HEK293 (cell line): ENCODE measurements around the gene COLQ.

Experiments used
- ATF2 ChIP-seq: fragments of 450-650 bp; formaldehyde crosslinking; IDR thresholded peaks from 2 replicates; pipeline ENCODE4 v1.5.1; 2016; ENCODE audit warnings: missing biosample characterization, missing genetic modification characterization, low read depth
- EGR2 ChIP-seq: fragments of 450-650 bp; formaldehyde crosslinking; IDR thresholded peaks from 2 replicates; pipeline ENCODE4 v1.5.1; 2016; ENCODE audit warnings: low read depth, missing biosample characterization, missing genetic modification characterization
- GLIS1 ChIP-seq: fragments of 450-650 bp; formaldehyde crosslinking; IDR thresholded peaks from 2 replicates; pipeline ENCODE4 v1.5.1; 2016; ENCODE audit warnings: missing biosample characterization, missing genetic modification characterization
- HOXA7 ChIP-seq: sonication (generic); formaldehyde crosslinking; IDR thresholded peaks from 2 replicates; pipeline ENCODE4 v1.8.1; 2022; ENCODE audit warnings: missing genetic modification reagents, borderline replicate concordance
- KLF1 ChIP-seq: fragments of 450-650 bp; formaldehyde crosslinking; IDR thresholded peaks from 2 replicates; pipeline ENCODE4 v1.5.1; 2016; ENCODE audit warnings: missing biosample characterization, missing genetic modification characterization
- KLF10 ChIP-seq: fragments of 450-650 bp; IDR thresholded peaks from 2 replicates; pipeline ENCODE4 v1.5.1; 2018; ENCODE audit warnings: missing biosample characterization, mild to moderate bottlenecking, missing genetic modification characterization
- RBAK ChIP-seq: fragments of 450-650 bp; formaldehyde crosslinking; IDR thresholded peaks from 2 replicates; pipeline ENCODE4 v1.5.1; 2016; ENCODE audit warnings: missing biosample characterization, missing genetic modification characterization
- SP3 ChIP-seq: fragments of 450-650 bp; formaldehyde crosslinking; IDR thresholded peaks from 2 replicates; pipeline ENCODE4 v1.5.1; 2016; ENCODE audit warnings: missing biosample characterization, missing genetic modification characterization
- TCF7L2 ChIP-seq: IDR thresholded peaks from 2 replicates; pipeline ENCODE4 v1.6.1; 2011; ENCODE audit warnings: low read depth, mild to moderate bottlenecking, inconsistent platforms, low read length, moderate library complexity, borderline replicate concordance
- YY2 ChIP-seq: fragments of 450-650 bp; formaldehyde crosslinking; IDR thresholded peaks from 2 replicates; pipeline ENCODE4 v1.5.1; 2016; ENCODE audit warnings: missing biosample characterization, missing genetic modification characterization
- ZBTB26 ChIP-seq: fragments of 450-650 bp; formaldehyde crosslinking; optimal IDR thresholded peaks from 2 replicates; pipeline ENCODE3; 2016; ENCODE audit warnings: missing biosample characterization, mild to moderate bottlenecking, missing genetic modification characterization
- ZBTB6 ChIP-seq: fragments of 450-650 bp; formaldehyde crosslinking; IDR thresholded peaks from 2 replicates; pipeline ENCODE4 v1.5.1; 2017; ENCODE audit warnings: missing biosample characterization, missing genetic modification characterization
- ZFHX2 ChIP-seq: fragments of 450-650 bp; formaldehyde crosslinking; conservative IDR thresholded peaks from 2 replicates; pipeline ENCODE4 v1.5.1; 2016; ENCODE audit warnings: missing biosample characterization, missing genetic modification characterization
- ZNF10 ChIP-seq: fragments of 450-650 bp; formaldehyde crosslinking; IDR thresholded peaks from 2 replicates; pipeline ENCODE4 v1.5.1; 2017; ENCODE audit warnings: missing biosample characterization, missing genetic modification characterization
- ZNF184 ChIP-seq: fragments of 450-650 bp; IDR thresholded peaks from 2 replicates; pipeline ENCODE4 v1.5.1; 2018; ENCODE audit warnings: missing biosample characterization, mild to moderate bottlenecking, missing genetic modification characterization
- ZNF202 ChIP-seq: fragments of 450-650 bp; formaldehyde crosslinking; IDR thresholded peaks from 2 replicates; pipeline ENCODE4 v1.5.1; 2016; ENCODE audit warnings: missing biosample characterization, missing genetic modification characterization, borderline replicate concordance
- ZNF324 ChIP-seq: fragments of 450-650 bp; formaldehyde crosslinking; IDR thresholded peaks from 2 replicates; pipeline ENCODE4 v1.5.1; 2016; ENCODE audit warnings: missing biosample characterization, missing genetic modification characterization
- ZNF335 ChIP-seq: fragments of 450-650 bp; formaldehyde crosslinking; conservative IDR thresholded peaks from 2 replicates; pipeline ENCODE4 v1.5.1; 2016; ENCODE audit warnings: missing biosample characterization, missing genetic modification characterization
- ZNF518A ChIP-seq: fragments of 450-650 bp; formaldehyde crosslinking; conservative IDR thresholded peaks from 2 replicates; pipeline ENCODE4 v1.5.1; 2016; ENCODE audit warnings: low read depth, missing biosample characterization, missing genetic modification characterization
- ZNF580 ChIP-seq: fragments of 450-650 bp; formaldehyde crosslinking; IDR thresholded peaks from 2 replicates; pipeline ENCODE4 v1.5.1; 2016; ENCODE audit warnings: missing biosample characterization, missing genetic modification characterization
- ZNF585B ChIP-seq: fragments of 450-650 bp; formaldehyde crosslinking; IDR thresholded peaks from 2 replicates; pipeline ENCODE4 v1.5.1; 2016; ENCODE audit warnings: missing biosample characterization, missing genetic modification characterization
- ZXDB ChIP-seq: fragments of 450-650 bp; formaldehyde crosslinking; IDR thresholded peaks from 2 replicates; pipeline ENCODE4 v1.5.1; 2016; ENCODE audit warnings: missing biosample characterization, missing genetic modification characterization
- TF ChIP-seq, protein P1 (sequence below): fragments of 450-650 bp; formaldehyde crosslinking; IDR thresholded peaks from 2 replicates; pipeline ENCODE4 v1.5.1; 2016; ENCODE audit warnings: missing biosample characterization, missing genetic modification characterization
- TF ChIP-seq, protein P2 (sequence below): fragments of 450-650 bp; formaldehyde crosslinking; IDR thresholded peaks from 2 replicates; pipeline ENCODE4 v1.5.1; 2016; ENCODE audit warnings: missing biosample characterization, missing genetic modification characterization

Gene COLQ

DNA sequence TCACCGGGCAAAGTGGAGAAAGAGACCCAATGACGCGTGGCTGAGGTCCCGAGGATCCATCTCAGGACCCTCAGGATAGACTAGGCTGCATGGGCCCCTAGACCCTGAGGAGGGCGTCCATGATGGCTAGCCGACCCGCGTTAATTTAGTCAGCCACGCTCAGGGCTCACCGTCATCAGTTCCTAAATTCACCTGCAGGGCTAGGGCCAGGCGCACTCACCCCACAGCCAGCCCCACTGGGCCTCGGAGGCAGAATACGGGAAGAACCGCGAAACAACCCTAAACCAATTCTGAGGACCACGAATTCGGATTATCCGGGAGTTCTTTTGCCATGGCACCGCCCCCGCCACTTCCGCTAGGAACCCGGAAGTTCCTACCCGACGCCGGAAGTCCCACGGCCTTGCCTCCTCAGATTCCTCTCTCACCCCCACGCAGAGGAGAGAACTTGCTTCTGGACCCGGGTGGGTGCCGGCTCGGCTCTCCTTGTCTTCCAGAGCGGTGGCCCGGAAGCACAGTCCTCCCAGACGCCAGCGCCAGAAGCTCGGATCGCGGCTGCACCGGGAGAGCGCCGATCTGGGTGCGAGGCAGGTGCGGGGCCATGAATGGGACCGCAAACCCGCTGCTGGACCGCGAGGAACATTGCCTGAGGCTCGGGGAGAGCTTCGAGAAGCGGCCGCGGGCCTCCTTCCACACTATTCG is 94.2 kb downstream of the COLQ start, which contains the start of the genes EAF1 and METTL6 (continued):
- TF ChIP-seq, protein P1, sequence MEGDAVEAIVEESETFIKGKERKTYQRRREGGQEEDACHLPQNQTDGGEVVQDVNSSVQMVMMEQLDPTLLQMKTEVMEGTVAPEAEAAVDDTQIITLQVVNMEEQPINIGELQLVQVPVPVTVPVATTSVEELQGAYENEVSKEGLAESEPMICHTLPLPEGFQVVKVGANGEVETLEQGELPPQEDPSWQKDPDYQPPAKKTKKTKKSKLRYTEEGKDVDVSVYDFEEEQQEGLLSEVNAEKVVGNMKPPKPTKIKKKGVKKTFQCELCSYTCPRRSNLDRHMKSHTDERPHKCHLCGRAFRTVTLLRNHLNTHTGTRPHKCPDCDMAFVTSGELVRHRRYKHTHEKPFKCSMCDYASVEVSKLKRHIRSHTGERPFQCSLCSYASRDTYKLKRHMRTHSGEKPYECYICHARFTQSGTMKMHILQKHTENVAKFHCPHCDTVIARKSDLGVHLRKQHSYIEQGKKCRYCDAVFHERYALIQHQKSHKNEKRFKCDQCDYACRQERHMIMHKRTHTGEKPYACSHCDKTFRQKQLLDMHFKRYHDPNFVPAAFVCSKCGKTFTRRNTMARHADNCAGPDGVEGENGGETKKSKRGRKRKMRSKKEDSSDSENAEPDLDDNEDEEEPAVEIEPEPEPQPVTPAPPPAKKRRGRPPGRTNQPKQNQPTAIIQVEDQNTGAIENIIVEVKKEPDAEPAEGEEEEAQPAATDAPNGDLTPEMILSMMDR (tag by site-specific recombination), result peak; percentile 49; the same call in 1 of the 2 replicates
- TF ChIP-seq SP3 (tag by site-specific recombination), result peak; percentile 61
- TF ChIP-seq, protein P2, sequence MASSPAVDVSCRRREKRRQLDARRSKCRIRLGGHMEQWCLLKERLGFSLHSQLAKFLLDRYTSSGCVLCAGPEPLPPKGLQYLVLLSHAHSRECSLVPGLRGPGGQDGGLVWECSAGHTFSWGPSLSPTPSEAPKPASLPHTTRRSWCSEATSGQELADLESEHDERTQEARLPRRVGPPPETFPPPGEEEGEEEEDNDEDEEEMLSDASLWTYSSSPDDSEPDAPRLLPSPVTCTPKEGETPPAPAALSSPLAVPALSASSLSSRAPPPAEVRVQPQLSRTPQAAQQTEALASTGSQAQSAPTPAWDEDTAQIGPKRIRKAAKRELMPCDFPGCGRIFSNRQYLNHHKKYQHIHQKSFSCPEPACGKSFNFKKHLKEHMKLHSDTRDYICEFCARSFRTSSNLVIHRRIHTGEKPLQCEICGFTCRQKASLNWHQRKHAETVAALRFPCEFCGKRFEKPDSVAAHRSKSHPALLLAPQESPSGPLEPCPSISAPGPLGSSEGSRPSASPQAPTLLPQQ (tag by site-specific recombination), result 0 out of 2 replicates have a peak, but pooled peaks have one; percentile 18
- TF ChIP-seq ZNF10, result no peak
- no peak for TF ChIP-seq RBAK (tag by site-specific recombination)
- 0 out of 2 replicates have a peak, but pooled peaks have one; percentile 1 for TF ChIP-seq ATF2
- TF ChIP-seq ZBTB6 (tag by site-specific recombination), result no peak
- TF ChIP-seq KLF1 (tag by site-specific recombination), result 0 out of 2 replicates have a peak, but pooled peaks have one; percentile 15
- peak; percentile 78 for TF ChIP-seq ZFHX2
- peak; percentile 58 for TF ChIP-seq ZXDB (tag by site-specific recombination)
- no peak for TF ChIP-seq ZNF202 (tag by site-specific recombination)
- peak; percentile 94 for TF ChIP-seq ZNF518A (tag by site-specific recombination)
- TF ChIP-seq KLF10 (tag by site-specific recombination), result no peak; the same call in 1 of the 2 replicates
- TF ChIP-seq ZNF335 (tag by site-specific recombination), result peak; percentile 93
- peak; percentile 35 for TF ChIP-seq ZBTB26 (tag by site-specific recombination)
- TF ChIP-seq EGR2, result peak; percentile 79; the same call in 1 of the 2 replicates
- TF ChIP-seq ZNF585B (tag by site-specific recombination), result no peak
- TF ChIP-seq HOXA7 (CRISPR knock-in tag), result no peak
- peak; percentile 98 for TF ChIP-seq ZNF580
- no peak for TF ChIP-seq TCF7L2
- TF ChIP-seq GLIS1 (tag by site-specific recombination), result peak; percentile 68
- 0 out of 2 replicates have a peak, but pooled peaks have one; percentile 52 for TF ChIP-seq ZNF184 (tag by site-specific recombination)
- TF ChIP-seq ZNF324 (tag by site-specific recombination), result peak; percentile 50; the same call in 1 of the 2 replicates
- peak; percentile 61; the same call in 1 of the 2 replicates for TF ChIP-seq YY2 (tag by site-specific recombination)
